Keratinocyte (primary cell): ENCODE data around the gene GCC1. TPM values are rescaled to one million over a fixed set of nuclear protein-coding genes. Genes with fewer than 3 reads are reported as not detected.

ENCODE experiments used
- DNase-seq: peaks from one replicate; pipeline ENCODE4 v3.0.0-alpha.2; 2011; ENCODE audit warnings: low read depth, missing footprints, low spot score
- FAIRE-seq: peaks from 2 replicates; lab custom pipeline; 2011; peaks lifted over from hg19 to GRCh38; lab: Jason Lieb, UNC
- H2AFZ ChIP-seq: 2 replicates; pipeline ENCODE4 v1.6.0; 2012; ENCODE audit warnings: low read length, control low read depth, inconsistent platforms; ENCODE audit not compliant: control insufficient read depth
- H3K27ac ChIP-seq: 2 replicates; pipeline ENCODE4 v1.5.1; 2011; ENCODE audit warnings: low read length; ENCODE audit not compliant: control insufficient read depth, insufficient read depth
- H3K27me3 ChIP-seq: 3 replicates; pipeline ENCODE4 v1.6.0; 2011; ENCODE audit warnings: low read length; ENCODE audit not compliant: control insufficient read depth, insufficient read depth; ENCODE audit errors: extremely low read depth
- H3K36me3 ChIP-seq, 2 experiments: 2 replicates in 1 of 2; 3 replicates in 1 of 2; pipeline ENCODE4 v1.5.1; 2011; ENCODE audit warnings: low read length in 2 of 2, mild to moderate bottlenecking in 1 of 2; ENCODE audit not compliant: control insufficient read depth in 2 of 2, insufficient read depth in 2 of 2; ENCODE audit errors: extremely low read depth in 1 of 2
- H3K4me1 ChIP-seq: 3 replicates; pipeline ENCODE4 v1.5.1; 2011; ENCODE audit warnings: low read length; ENCODE audit not compliant: control insufficient read depth, insufficient read depth; ENCODE audit errors: extremely low read depth
- H3K4me2 ChIP-seq: 3 replicates; pipeline ENCODE4 v1.6.0; 2011; ENCODE audit warnings: low read depth, low read length; ENCODE audit not compliant: control insufficient read depth, insufficient read depth; ENCODE audit errors: extremely low read depth
- H3K4me3 ChIP-seq, 3 experiments: fragments of 200-600 bp in 1 of 3; sonication (generic) in 1 of 3; 2 replicates in 2 of 3; 3 replicates in 1 of 3; pipeline ENCODE4 v1.5.1; 2011 to 2016; ENCODE audit warnings: low read length in 3 of 3, mild to moderate bottlenecking in 3 of 3, control low read depth in 2 of 3, inconsistent platforms in 1 of 3, low read depth in 1 of 3, mixed read lengths in 1 of 3, mixed run types in 1 of 3, moderate library complexity in 1 of 3; ENCODE audit not compliant: control insufficient read depth in 2 of 3, insufficient read depth in 2 of 3; ENCODE audit errors: extremely low read depth in 1 of 3
- H3K79me2 ChIP-seq: 2 replicates; pipeline ENCODE4 v1.6.0; 2012; ENCODE audit warnings: low read length; ENCODE audit not compliant: control insufficient read depth, insufficient read depth
- H3K9ac ChIP-seq: 3 replicates; pipeline ENCODE4 v1.6.0; 2011; ENCODE audit warnings: low read length; ENCODE audit not compliant: control insufficient read depth, insufficient read depth; ENCODE audit errors: extremely low read depth
- H3K9me1 ChIP-seq: 3 replicates; pipeline ENCODE4 v1.6.0; 2011; ENCODE audit warnings: low read length; ENCODE audit not compliant: control insufficient read depth, insufficient read depth; ENCODE audit errors: extremely low read depth
- H3K9me3 ChIP-seq: 2 replicates; pipeline ENCODE4 v1.5.1; 2012; ENCODE audit warnings: low read depth, low read length; ENCODE audit not compliant: control insufficient read depth
- H4K20me1 ChIP-seq: 3 replicates; pipeline ENCODE4 v1.6.0; 2011; ENCODE audit warnings: low read length; ENCODE audit not compliant: control insufficient read depth, insufficient read depth; ENCODE audit errors: extremely low read depth
- CTCF ChIP-seq, 3 experiments: IDR thresholded peaks in 1 of 3; conservative IDR thresholded peaks in 1 of 3; optimal IDR thresholded peaks in 1 of 3; 2 replicates in 2 of 3; 3 replicates in 1 of 3; pipeline versions ENCODE3 to v1.5.1; 2011; ENCODE audit warnings: low read length in 3 of 3, mild to moderate bottlenecking in 3 of 3, moderate library complexity in 2 of 3, control low read depth in 1 of 3, inconsistent platforms in 1 of 3; ENCODE audit not compliant: insufficient read depth in 2 of 3; ENCODE audit errors: extremely low read depth in 1 of 3
- EZH2 ChIP-seq: IDR thresholded peaks from one replicate; pipeline ENCODE4 v1.6.1; 2012; ENCODE audit warnings: inconsistent platforms, mild to moderate bottlenecking, low read length, moderate library complexity
- dilution Hi-C: fragments of 300-500 bp; cut with MboI; formaldehyde crosslinking; loops from one replicate; pipeline ENCODE4 v1.7.0; 2020; ENCODE audit warnings: low sequenced_read_pairs; ENCODE audit not compliant: extremely low pct_ligation_motif_present
- polyA plus RNA-seq, 5 experiments: library from polyadenylated mRNA; depleted of rRNA in 3 of 5; stranded (reverse) in 3 of 5; stranded (forward) in 1 of 5; unstranded in 1 of 5; fragments of >200 nt; gene quantifications; 1 replicate in 1 of 5; 2 replicates in 3 of 5; 3 replicates in 1 of 5; pipeline versions ENCODE4 v1.2.1 to v1.2.3, GENCODE V29; 2011 to 2012; ENCODE audit warnings: missing spikeins in 2 of 5, low read depth in 1 of 5, low replicate concordance in 1 of 5

GCC1 gene
- polyA plus RNA-seq, 1 donor (not counting 4 experiments of a cell fraction or from before 2014, with no cell fraction given): 8.9 TPM

- dilution Hi-C loops: no loop called here
- TF ChIP-seq CTCF (optimal IDR thresholded peaks at IDR 0.05 in 1 of 3, IDR thresholded peaks at IDR 0.05 in 1 of 3, conservative IDR thresholded peaks at IDR 0.05 in 1 of 3; ENCODE audit: extremely low read depth in 1 of 3, insufficient read depth in 2 of 3, low read length in 3 of 3) (no peak), EZH2 (no peak)
- DNase-seq (no peak), FAIRE-seq (no peak)
- Histone ChIP-seq H3K4me2 (peak overlapping the region; percentile 80), H2AFZ (peak overlapping the region; percentile 94), H3K9ac (peak overlapping the region; percentile 85), H3K36me3 (peaks cover 13 to 14% of the 10 kb centered on the region in 2 experiments), H3K79me2 (peaks cover 48% of the 10 kb centered on the region), H4K20me1 (no peaks in the 10 kb centered on the region), H3K27me3 (no peaks in the 10 kb centered on the region), H3K27ac (peak overlapping the region; percentile 82), H3K9me3 (no peaks in the 10 kb centered on the region), H3K9me1 (peaks cover 2% of the 10 kb centered on the region), H3K4me1 (peaks cover 35% of the 10 kb centered on the region), H3K4me3 (peak overlapping the region; percentile 77 to 91 (median 83))
Measured at GRCh38 chr7:127584648-127585043, 750 bp downstream of the GCC1 start.

GRCh38 chr7:127582361-127582760, 3.0 kb downstream of the GCC1 start:
- Histone ChIP-seq H2AFZ (no peak overlapping the region), H3K9me3 (no peaks in the 10 kb centered on the region), H3K4me3 (no peak overlapping the region), H3K27ac (no peak overlapping the region), H3K79me2 (peaks cover 35% of the 10 kb centered on the region), H3K9me1 (peaks cover 5% of the 10 kb centered on the region), H3K36me3 (peaks cover 13 to 14% of the 10 kb centered on the region in 2 experiments), H4K20me1 (no peaks in the 10 kb centered on the region), H3K4me2 (no peak overlapping the region), H3K4me1 (peaks cover 30% of the 10 kb centered on the region), H3K9ac (no peak overlapping the region), H3K27me3 (no peaks in the 10 kb centered on the region)
- dilution Hi-C loops: no loop called here
- FAIRE-seq (no peak), DNase-seq (no peak)
- no peak for TF ChIP-seq EZH2
- no peak for TF ChIP-seq CTCF (optimal IDR thresholded peaks at IDR 0.05 in 1 of 3, IDR thresholded peaks at IDR 0.05 in 1 of 3, conservative IDR thresholded peaks at IDR 0.05 in 1 of 3; ENCODE audit: extremely low read depth in 1 of 3, insufficient read depth in 2 of 3, low read length in 3 of 3)
